Measurements from ENCODE around the gene TMEM190. TPM values are rescaled to one million over a fixed set of nuclear protein-coding genes. Genes with fewer than 3 reads are reported as not detected.

The TMEM190 gene
- total and polyA plus RNA-seq, 2 of the 8 experiments (the other 6 are each of a cell fraction or from before 2014, with no cell fraction given), result 1.6 TPM; not detected in 1

DNA sequence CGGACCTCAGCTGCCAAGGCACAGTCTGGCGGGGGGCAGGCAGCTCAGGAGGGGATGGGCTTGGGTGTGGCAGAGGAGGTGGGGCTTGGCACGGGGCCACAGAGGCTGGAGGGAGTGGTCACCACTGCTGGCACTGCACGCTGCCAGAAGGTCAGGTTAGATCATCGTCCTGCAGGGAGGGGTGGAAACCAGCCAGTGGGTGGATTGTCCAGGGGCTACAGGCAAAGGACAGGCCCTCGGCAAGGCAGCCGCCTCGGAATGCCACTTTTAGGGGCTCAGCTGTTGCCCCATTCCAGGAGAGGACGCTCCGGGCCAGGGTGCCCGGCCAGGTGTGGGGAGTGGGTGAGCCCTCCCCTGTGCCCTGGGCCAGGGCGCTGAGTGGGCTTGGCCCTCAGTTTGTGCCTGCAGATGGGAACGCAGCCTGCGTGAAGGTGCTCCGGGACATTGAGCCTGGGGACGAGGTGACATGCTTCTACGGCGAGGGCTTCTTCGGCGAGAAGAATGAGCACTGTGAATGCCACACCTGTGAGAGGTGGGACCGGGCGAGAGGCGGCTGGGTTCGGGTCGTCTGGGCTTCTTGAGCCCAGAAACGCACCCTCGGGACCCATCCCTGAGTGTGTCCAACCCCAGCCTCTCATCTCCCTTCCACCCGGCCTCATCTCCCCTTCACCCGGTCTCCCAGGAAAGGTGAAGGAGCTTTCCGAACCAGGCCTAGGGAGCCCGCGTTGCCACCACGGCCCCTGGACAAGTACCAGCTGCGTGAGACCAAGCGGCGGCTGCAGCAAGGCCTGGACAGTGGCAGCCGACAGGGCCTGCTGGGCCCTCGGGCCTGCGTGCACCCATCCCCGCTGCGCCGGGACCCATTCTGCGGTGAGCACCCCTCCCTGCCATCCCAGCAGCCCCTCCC lies 30.6 kb upstream of the TMEM190 start (continued):
- TF ChIP-seq KDM5A (IDR thresholded peaks at IDR 0.05; ENCODE audit: low read length) (no peak), BRCA1 (IDR thresholded peaks at IDR 0.05; ENCODE audit: low read depth, low read length) (no peak), SIRT6 (IDR thresholded peaks at IDR 0.05; ENCODE audit: low read length) (no peak)
- TF ChIP-seq, protein P1, sequence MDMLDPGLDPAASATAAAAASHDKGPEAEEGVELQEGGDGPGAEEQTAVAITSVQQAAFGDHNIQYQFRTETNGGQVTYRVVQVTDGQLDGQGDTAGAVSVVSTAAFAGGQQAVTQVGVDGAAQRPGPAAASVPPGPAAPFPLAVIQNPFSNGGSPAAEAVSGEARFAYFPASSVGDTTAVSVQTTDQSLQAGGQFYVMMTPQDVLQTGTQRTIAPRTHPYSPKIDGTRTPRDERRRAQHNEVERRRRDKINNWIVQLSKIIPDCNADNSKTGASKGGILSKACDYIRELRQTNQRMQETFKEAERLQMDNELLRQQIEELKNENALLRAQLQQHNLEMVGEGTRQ (IDR thresholded peaks at IDR 0.05; ENCODE audit: low read length), result no peak
- TF ChIP-seq, protein P2, sequence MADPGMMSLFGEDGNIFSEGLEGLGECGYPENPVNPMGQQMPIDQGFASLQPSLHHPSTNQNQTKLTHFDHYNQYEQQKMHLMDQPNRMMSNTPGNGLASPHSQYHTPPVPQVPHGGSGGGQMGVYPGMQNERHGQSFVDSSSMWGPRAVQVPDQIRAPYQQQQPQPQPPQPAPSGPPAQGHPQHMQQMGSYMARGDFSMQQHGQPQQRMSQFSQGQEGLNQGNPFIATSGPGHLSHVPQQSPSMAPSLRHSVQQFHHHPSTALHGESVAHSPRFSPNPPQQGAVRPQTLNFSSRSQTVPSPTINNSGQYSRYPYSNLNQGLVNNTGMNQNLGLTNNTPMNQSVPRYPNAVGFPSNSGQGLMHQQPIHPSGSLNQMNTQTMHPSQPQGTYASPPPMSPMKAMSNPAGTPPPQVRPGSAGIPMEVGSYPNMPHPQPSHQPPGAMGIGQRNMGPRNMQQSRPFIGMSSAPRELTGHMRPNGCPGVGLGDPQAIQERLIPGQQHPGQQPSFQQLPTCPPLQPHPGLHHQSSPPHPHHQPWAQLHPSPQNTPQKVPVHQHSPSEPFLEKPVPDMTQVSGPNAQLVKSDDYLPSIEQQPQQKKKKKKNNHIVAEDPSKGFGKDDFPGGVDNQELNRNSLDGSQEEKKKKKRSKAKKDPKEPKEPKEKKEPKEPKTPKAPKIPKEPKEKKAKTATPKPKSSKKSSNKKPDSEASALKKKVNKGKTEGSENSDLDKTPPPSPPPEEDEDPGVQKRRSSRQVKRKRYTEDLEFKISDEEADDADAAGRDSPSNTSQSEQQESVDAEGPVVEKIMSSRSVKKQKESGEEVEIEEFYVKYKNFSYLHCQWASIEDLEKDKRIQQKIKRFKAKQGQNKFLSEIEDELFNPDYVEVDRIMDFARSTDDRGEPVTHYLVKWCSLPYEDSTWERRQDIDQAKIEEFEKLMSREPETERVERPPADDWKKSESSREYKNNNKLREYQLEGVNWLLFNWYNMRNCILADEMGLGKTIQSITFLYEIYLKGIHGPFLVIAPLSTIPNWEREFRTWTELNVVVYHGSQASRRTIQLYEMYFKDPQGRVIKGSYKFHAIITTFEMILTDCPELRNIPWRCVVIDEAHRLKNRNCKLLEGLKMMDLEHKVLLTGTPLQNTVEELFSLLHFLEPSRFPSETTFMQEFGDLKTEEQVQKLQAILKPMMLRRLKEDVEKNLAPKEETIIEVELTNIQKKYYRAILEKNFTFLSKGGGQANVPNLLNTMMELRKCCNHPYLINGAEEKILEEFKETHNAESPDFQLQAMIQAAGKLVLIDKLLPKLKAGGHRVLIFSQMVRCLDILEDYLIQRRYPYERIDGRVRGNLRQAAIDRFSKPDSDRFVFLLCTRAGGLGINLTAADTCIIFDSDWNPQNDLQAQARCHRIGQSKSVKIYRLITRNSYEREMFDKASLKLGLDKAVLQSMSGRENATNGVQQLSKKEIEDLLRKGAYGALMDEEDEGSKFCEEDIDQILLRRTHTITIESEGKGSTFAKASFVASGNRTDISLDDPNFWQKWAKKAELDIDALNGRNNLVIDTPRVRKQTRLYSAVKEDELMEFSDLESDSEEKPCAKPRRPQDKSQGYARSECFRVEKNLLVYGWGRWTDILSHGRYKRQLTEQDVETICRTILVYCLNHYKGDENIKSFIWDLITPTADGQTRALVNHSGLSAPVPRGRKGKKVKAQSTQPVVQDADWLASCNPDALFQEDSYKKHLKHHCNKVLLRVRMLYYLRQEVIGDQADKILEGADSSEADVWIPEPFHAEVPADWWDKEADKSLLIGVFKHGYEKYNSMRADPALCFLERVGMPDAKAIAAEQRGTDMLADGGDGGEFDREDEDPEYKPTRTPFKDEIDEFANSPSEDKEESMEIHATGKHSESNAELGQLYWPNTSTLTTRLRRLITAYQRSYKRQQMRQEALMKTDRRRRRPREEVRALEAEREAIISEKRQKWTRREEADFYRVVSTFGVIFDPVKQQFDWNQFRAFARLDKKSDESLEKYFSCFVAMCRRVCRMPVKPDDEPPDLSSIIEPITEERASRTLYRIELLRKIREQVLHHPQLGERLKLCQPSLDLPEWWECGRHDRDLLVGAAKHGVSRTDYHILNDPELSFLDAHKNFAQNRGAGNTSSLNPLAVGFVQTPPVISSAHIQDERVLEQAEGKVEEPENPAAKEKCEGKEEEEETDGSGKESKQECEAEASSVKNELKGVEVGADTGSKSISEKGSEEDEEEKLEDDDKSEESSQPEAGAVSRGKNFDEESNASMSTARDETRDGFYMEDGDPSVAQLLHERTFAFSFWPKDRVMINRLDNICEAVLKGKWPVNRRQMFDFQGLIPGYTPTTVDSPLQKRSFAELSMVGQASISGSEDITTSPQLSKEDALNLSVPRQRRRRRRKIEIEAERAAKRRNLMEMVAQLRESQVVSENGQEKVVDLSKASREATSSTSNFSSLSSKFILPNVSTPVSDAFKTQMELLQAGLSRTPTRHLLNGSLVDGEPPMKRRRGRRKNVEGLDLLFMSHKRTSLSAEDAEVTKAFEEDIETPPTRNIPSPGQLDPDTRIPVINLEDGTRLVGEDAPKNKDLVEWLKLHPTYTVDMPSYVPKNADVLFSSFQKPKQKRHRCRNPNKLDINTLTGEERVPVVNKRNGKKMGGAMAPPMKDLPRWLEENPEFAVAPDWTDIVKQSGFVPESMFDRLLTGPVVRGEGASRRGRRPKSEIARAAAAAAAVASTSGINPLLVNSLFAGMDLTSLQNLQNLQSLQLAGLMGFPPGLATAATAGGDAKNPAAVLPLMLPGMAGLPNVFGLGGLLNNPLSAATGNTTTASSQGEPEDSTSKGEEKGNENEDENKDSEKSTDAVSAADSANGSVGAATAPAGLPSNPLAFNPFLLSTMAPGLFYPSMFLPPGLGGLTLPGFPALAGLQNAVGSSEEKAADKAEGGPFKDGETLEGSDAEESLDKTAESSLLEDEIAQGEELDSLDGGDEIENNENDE (IDR thresholded peaks at IDR 0.05; ENCODE audit: insufficient replicate concordance, low read length), result no peak
